K562 (cell line): ENCODE measurements around the gene ATL3. TPM values are rescaled to one million over a fixed set of nuclear protein-coding genes. Genes with fewer than 3 reads are reported as not detected.

ENCODE experiments used
- ATF1 ChIP-seq, 2 experiments: fragments of 450-650 bp in 1 of 2; IDR thresholded peaks; 2 replicates each; pipeline ENCODE4 v1.6.1; 2016; ENCODE audit warnings: missing compliant biosample characterization in 1 of 2, missing genetic modification characterization in 1 of 2
- CHD2 ChIP-seq: IDR thresholded peaks from 2 replicates; pipeline ENCODE4 v1.6.1; 2011; ENCODE audit warnings: low read depth, low read length
- CREB3 ChIP-seq: fragments of 450-650 bp; conservative IDR thresholded peaks from 2 replicates; pipeline ENCODE4 v1.6.1; 2016; ENCODE audit warnings: missing genetic modification characterization, low read depth, mild to moderate bottlenecking, missing compliant biosample characterization, moderate library complexity
- HDAC8 ChIP-seq: fragments of 450-650 bp; IDR thresholded peaks from 2 replicates; pipeline ENCODE4 v1.6.1; 2016; ENCODE audit warnings: mild to moderate bottlenecking, missing genetic modification characterization, moderate library complexity, missing compliant biosample characterization
- HDGF ChIP-seq: fragments of 450-650 bp; IDR thresholded peaks from 2 replicates; pipeline ENCODE4 v1.6.1; 2016
- KLF10 ChIP-seq: fragments of 250-450 bp; sonication (Bioruptor Pico); IDR thresholded peaks from 2 replicates; pipeline ENCODE4 v1.6.1; 2021; ENCODE audit warnings: matching md5 sums
- MECOM ChIP-seq: fragments of 250-450 bp; sonication (Bioruptor Pico); IDR thresholded peaks from 2 replicates; pipeline ENCODE4 v1.8.0; 2022; ENCODE audit warnings: inconsistent platforms
- NR4A1 ChIP-seq, 2 experiments: fragments of 250-450 bp in 1 of 2; fragments of 450-650 bp in 1 of 2; sonication (Bioruptor Pico) in 1 of 2; IDR thresholded peaks; 2 replicates each; pipeline versions ENCODE4 v1.4.0 to v1.6.1; 2016 to 2020; ENCODE audit warnings: mild to moderate bottlenecking in 2 of 2, missing compliant biosample characterization in 1 of 2, missing genetic modification characterization in 1 of 2, moderate library complexity in 1 of 2
- PHF8 ChIP-seq: fragments of 200-600 bp; sonication (generic); IDR thresholded peaks from 2 replicates; pipeline ENCODE4 v1.6.1; 2012; ENCODE audit warnings: mixed run types, mild to moderate bottlenecking, inconsistent platforms, low read length, moderate library complexity, borderline replicate concordance
- POLR2A ChIP-seq: fragments of 450-650 bp; conservative IDR thresholded peaks from 2 replicates; pipeline ENCODE4 v1.6.1; 2016
- RBBP5 ChIP-seq: fragments of 200-600 bp; sonication (generic); IDR thresholded peaks from 2 replicates; pipeline ENCODE4 v1.6.1; 2012; ENCODE audit warnings: borderline replicate concordance, mild to moderate bottlenecking, low read length, control low read depth, inconsistent platforms; ENCODE audit not compliant: insufficient read depth, poor library complexity, severe bottlenecking
- RBM34 ChIP-seq: fragments of 200-400 bp; formaldehyde crosslinking; IDR thresholded peaks from 2 replicates; pipeline ENCODE4 v1.6.1; 2018; ENCODE audit warnings: low read length, borderline replicate concordance; ENCODE audit not compliant: insufficient read depth
- SAFB ChIP-seq: fragments of 200-400 bp; formaldehyde crosslinking; IDR thresholded peaks from 2 replicates; pipeline ENCODE4 v1.6.1; 2017; ENCODE audit warnings: low read depth, low read length, borderline replicate concordance
- TGIF2 ChIP-seq: sonication (generic); formaldehyde crosslinking; IDR thresholded peaks from 2 replicates; pipeline ENCODE4 v1.8.1; 2022; ENCODE audit warnings: mild to moderate bottlenecking, missing genetic modification reagents, moderate library complexity
- ZHX1 ChIP-seq: fragments of 150-350 bp; conservative IDR thresholded peaks from 2 replicates; pipeline ENCODE4 v1.6.1; 2014; ENCODE audit warnings: low read length
- ZKSCAN3 ChIP-seq: fragments of 250-450 bp; sonication (Bioruptor Pico); IDR thresholded peaks from 2 replicates; pipeline ENCODE4 v1.4.0; 2020
- ZNF316 ChIP-seq: fragments of 450-650 bp; IDR thresholded peaks from 2 replicates; pipeline ENCODE4 v1.6.1; 2016
- ZNF436 ChIP-seq: fragments of 250-450, 450-650 bp; sonication (Bioruptor Pico); formaldehyde crosslinking; IDR thresholded peaks from 2 replicates; pipeline ENCODE4 v1.7.0; 2020; ENCODE audit warnings: mild to moderate bottlenecking
- ZSCAN29 ChIP-seq: fragments of 450-650 bp; IDR thresholded peaks from 2 replicates; pipeline ENCODE4 v1.6.1; 2017
- polyA plus RNA-seq, 8 experiments: library from polyadenylated mRNA; depleted of rRNA in 4 of 8; stranded (reverse) in 5 of 8; unstranded in 3 of 8; fragments of >200 nt; fragmentation: Nextera tagmentation in 2 of 8; fragmentation: Illumina TruSeq in 1 of 8; extraction: Ambion mirVana in 2 of 8; extraction: Trizol in 1 of 8; gene quantifications; 2 replicates each; pipeline versions ENCODE4 v1.2.1 to v1.2.3, GENCODE V29; 2011 to 2014; ENCODE audit warnings: inconsistent platforms in 1 of 8, missing spikeins in 1 of 8
- total RNA-seq, 7 experiments: library from RNA; depleted of rRNA in 6 of 7; stranded (reverse); fragments of >200 nt in 6 of 7; fragmentation: Illumina TruSeq in 2 of 7; extraction: Trizol in 2 of 7; gene quantifications; 2 replicates each; pipeline versions ENCODE4 v1.2.1 to v1.2.3, GENCODE V29; 2011 to 2021; ENCODE audit warnings: low replicate concordance in 1 of 7
- TF ChIP-seq, protein P1 (sequence below): fragments of 450-650 bp; IDR thresholded peaks from 2 replicates; pipeline ENCODE4 v1.7.0; 2016; ENCODE audit warnings: borderline replicate concordance
- TF ChIP-seq, protein P2 (sequence below): sonication (generic); formaldehyde crosslinking; IDR thresholded peaks from 2 replicates; pipeline ENCODE4 v1.5.0; 2020; ENCODE audit warnings: missing genetic modification reagents
- TF ChIP-seq, protein P3 (sequence below): sonication (generic); formaldehyde crosslinking; IDR thresholded peaks from 2 replicates; pipeline ENCODE4 v1.8.1; 2023; ENCODE audit warnings: mild to moderate bottlenecking, missing genetic modification reagents

The ATL3 gene
- total and polyA plus RNA-seq, 9 of the 15 experiments (the other 6 are each of a cell fraction or from before 2014, with no cell fraction given) = 18.2 to 39.8 (median 23.9) TPM

- TF ChIP-seq, protein P1, sequence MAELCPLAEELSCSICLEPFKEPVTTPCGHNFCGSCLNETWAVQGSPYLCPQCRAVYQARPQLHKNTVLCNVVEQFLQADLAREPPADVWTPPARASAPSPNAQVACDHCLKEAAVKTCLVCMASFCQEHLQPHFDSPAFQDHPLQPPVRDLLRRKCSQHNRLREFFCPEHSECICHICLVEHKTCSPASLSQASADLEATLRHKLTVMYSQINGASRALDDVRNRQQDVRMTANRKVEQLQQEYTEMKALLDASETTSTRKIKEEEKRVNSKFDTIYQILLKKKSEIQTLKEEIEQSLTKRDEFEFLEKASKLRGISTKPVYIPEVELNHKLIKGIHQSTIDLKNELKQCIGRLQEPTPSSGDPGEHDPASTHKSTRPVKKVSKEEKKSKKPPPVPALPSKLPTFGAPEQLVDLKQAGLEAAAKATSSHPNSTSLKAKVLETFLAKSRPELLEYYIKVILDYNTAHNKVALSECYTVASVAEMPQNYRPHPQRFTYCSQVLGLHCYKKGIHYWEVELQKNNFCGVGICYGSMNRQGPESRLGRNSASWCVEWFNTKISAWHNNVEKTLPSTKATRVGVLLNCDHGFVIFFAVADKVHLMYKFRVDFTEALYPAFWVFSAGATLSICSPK = no peak
- no peak for TF ChIP-seq ZHX1
- TF ChIP-seq CHD2 = no peak
- TF ChIP-seq ZKSCAN3 (CRISPR knock-in tag) = no peak
- no peak for TF ChIP-seq ATF1 (CRISPR knock-in tag; IDR thresholded peaks at IDR 0.05)
- TF ChIP-seq ATF1 (tag; IDR thresholded peaks at IDR 0.05) = no peak
- TF ChIP-seq KLF10 (CRISPR knock-in tag) = no peak
- TF ChIP-seq RBBP5 = no peak
- no peak for TF ChIP-seq POLR2A
- no peak for TF ChIP-seq RBM34
- peak; percentile 5; the same call in 1 of the 2 replicates for TF ChIP-seq MECOM (CRISPR knock-in tag)
- TF ChIP-seq ZNF436 (CRISPR knock-in tag) = no peak
- no peak for TF ChIP-seq NR4A1 (CRISPR knock-in tag; IDR thresholded peaks at IDR 0.05)
- no peak for TF ChIP-seq NR4A1 (tag; IDR thresholded peaks at IDR 0.05)
- TF ChIP-seq, protein P2, sequence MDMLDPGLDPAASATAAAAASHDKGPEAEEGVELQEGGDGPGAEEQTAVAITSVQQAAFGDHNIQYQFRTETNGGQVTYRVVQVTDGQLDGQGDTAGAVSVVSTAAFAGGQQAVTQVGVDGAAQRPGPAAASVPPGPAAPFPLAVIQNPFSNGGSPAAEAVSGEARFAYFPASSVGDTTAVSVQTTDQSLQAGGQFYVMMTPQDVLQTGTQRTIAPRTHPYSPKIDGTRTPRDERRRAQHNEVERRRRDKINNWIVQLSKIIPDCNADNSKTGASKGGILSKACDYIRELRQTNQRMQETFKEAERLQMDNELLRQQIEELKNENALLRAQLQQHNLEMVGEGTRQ (CRISPR knock-in tag) = no peak
- TF ChIP-seq CREB3 (tag) = no peak; the same call in 1 of the 2 replicates
- no peak for TF ChIP-seq SAFB
- no peak for TF ChIP-seq HDAC8 (tag)
- no peak for TF ChIP-seq ZSCAN29
- TF ChIP-seq PHF8 = no peak
- TF ChIP-seq ZNF316 = peak; percentile 34
- TF ChIP-seq, protein P3, sequence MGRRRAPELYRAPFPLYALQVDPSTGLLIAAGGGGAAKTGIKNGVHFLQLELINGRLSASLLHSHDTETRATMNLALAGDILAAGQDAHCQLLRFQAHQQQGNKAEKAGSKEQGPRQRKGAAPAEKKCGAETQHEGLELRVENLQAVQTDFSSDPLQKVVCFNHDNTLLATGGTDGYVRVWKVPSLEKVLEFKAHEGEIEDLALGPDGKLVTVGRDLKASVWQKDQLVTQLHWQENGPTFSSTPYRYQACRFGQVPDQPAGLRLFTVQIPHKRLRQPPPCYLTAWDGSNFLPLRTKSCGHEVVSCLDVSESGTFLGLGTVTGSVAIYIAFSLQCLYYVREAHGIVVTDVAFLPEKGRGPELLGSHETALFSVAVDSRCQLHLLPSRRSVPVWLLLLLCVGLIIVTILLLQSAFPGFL = no peak
- 0 out of 2 replicates have a peak, but pooled peaks have one; percentile 69 for TF ChIP-seq HDGF
- TF ChIP-seq TGIF2 (CRISPR knock-in tag) = no peak
Observed at GRCh38 chr11:63574856-63575602, 96.1 kb downstream of the ATL3 start (continued).
